K562 (cell line): Measurements from ENCODE around the gene KIF26B. TPM values are rescaled to one million over a fixed set of nuclear protein-coding genes. Genes with fewer than 3 reads are reported as not detected.
A peak's percentile ranks its signal among the peaks of the same experiment; 100 is the strongest.

Experiments used
- ATAC-seq: fragments of 200-7000 bp; cut with Tn5 transposase; 3 replicates; pipeline ENCODE4 v1.9.1; 2020; ENCODE audit warnings: moderate library complexity
- BruUV-seq: library from RNA; stranded (reverse); fragments of 400-500 nt; replicated peaks from 2 replicates; lab custom pipeline; 2021; lab: Mats Ljungman, UMichigan
- CTCF ChIA-PET: fragments of 300-600 bp; formaldehyde crosslinking; extraction: SDS; loops from one replicate; lab custom pipeline; 2021; ENCODE audit warnings: low intra/inter-chr PET ratio; lab: Yijun Ruan, JAX
- POLR2A ChIA-PET: fragments of 300-600, 350-650 bp; sonication (Branson Sonifier 250); formaldehyde crosslinking; extraction: SDS; loops from one replicate; lab custom pipeline; 2021; ENCODE audit warnings: antibody characterized with exemption, inconsistent platforms; lab: Yijun Ruan, JAX
- DNase-seq, 4 experiments: peaks; one replicate each; pipeline versions ENCODE4 v3.0.0 to v3.0.0-alpha.2; 2011 to 2018; ENCODE audit warnings: low spot score in 3 of 4, mixed read lengths in 3 of 4; ENCODE audit errors: extremely low read depth in 1 of 4
- FAIRE-seq: peaks from 2 replicates; lab custom pipeline; 2011; peaks lifted over from hg19 to GRCh38; lab: Jason Lieb, UNC
- H2AFZ ChIP-seq: 2 replicates; pipeline ENCODE4 v1.6.0; 2011; ENCODE audit warnings: low read depth, low read length, control low read depth, inconsistent platforms
- H3K27ac ChIP-seq: fragments of 200-600 bp; 3 replicates; pipeline ENCODE4 v1.8.0; 2011; ENCODE audit warnings: low read depth, mild to moderate bottlenecking, control low read depth, inconsistent platforms, low read length, moderate library complexity, mixed read lengths; ENCODE audit errors: extremely low read depth
- H3K27me3 ChIP-seq, 2 experiments: fragments of 300-600 bp in 1 of 2; 2 replicates in 1 of 2; 3 replicates in 1 of 2; pipeline versions ENCODE4 v1.6.0 to v1.8.0; 2011; ENCODE audit warnings: inconsistent platforms in 2 of 2, low read length in 2 of 2, mild to moderate bottlenecking in 1 of 2, mixed read lengths in 1 of 2, moderate library complexity in 1 of 2; ENCODE audit not compliant: control insufficient read depth in 2 of 2, insufficient read depth in 2 of 2
- H3K36me3 ChIP-seq: fragments of 300-600 bp; 3 replicates; pipeline ENCODE4 v1.8.0; 2011; ENCODE audit warnings: mild to moderate bottlenecking, low read length, inconsistent platforms; ENCODE audit not compliant: control insufficient read depth, insufficient read depth
- H3K4me1 ChIP-seq, 2 experiments: fragments of 200-600 bp in 1 of 2; replicated peaks in 1 of 2; 2 replicates in 1 of 2; 3 replicates in 1 of 2; pipeline versions ENCODE4 v1.5.1 to v1.8.0; 2011; ENCODE audit warnings: inconsistent platforms in 2 of 2, low read length in 2 of 2, mild to moderate bottlenecking in 1 of 2, mixed read lengths in 1 of 2, moderate library complexity in 1 of 2; ENCODE audit not compliant: control insufficient read depth in 2 of 2, insufficient read depth in 2 of 2
- H3K4me2 ChIP-seq: 2 replicates; pipeline ENCODE4 v1.6.1; 2011; ENCODE audit warnings: low read length, control low read depth, inconsistent platforms, mixed read lengths; ENCODE audit not compliant: insufficient read depth
- H3K4me3 ChIP-seq: fragments of 200-600 bp; sonication (generic), shearing (Covaris generic); 2 replicates; pipeline ENCODE4 v1.5.1; 2016; ENCODE audit warnings: control low read depth, inconsistent platforms
- H3K79me2 ChIP-seq: fragments of 200-600 bp; 3 replicates; pipeline ENCODE4 v1.8.0; 2011; ENCODE audit warnings: low read length, inconsistent platforms; ENCODE audit not compliant: control insufficient read depth, insufficient read depth
- H3K9ac ChIP-seq, 2 experiments: 2 replicates each; pipeline versions ENCODE4 v1.6.0 to v1.6.1; 2011; ENCODE audit warnings: low read depth in 2 of 2, low read length in 2 of 2, control low read depth in 1 of 2, inconsistent platforms in 1 of 2, mild to moderate bottlenecking in 1 of 2, mixed read lengths in 1 of 2; ENCODE audit not compliant: insufficient read depth in 1 of 2
- H3K9me1 ChIP-seq: one replicate; pipeline ENCODE4 v1.6.0; 2011; ENCODE audit warnings: inconsistent platforms, mild to moderate bottlenecking, low read length, moderate library complexity; ENCODE audit not compliant: control insufficient read depth, insufficient read depth
- H3K9me3 ChIP-seq: replicated peaks from 2 replicates; pipeline ENCODE4 v1.5.1; 2011; ENCODE audit warnings: low read depth, low read length, inconsistent platforms; ENCODE audit not compliant: control insufficient read depth, insufficient read depth
- H4K20me1 ChIP-seq: replicated peaks from 2 replicates; pipeline ENCODE4 v1.6.1; 2011; ENCODE audit warnings: low read length, inconsistent platforms, mixed read lengths; ENCODE audit not compliant: control insufficient read depth, insufficient read depth
- ARID1B ChIP-seq: fragments of 450-650 bp; IDR thresholded peaks from 2 replicates; pipeline ENCODE4 v1.6.1; 2016; ENCODE audit warnings: antibody characterized with exemption, mild to moderate bottlenecking, inconsistent platforms
- CREB3L1 ChIP-seq: fragments of 450-650 bp; IDR thresholded peaks from 2 replicates; pipeline ENCODE4 v1.6.1; 2014; ENCODE audit warnings: low read depth, mild to moderate bottlenecking, moderate library complexity, borderline replicate concordance
- GABPA ChIP-seq: fragments of 200-800 bp; sonication (Bioruptor generic); conservative IDR thresholded peaks from 2 replicates; pipeline ENCODE4 v1.6.1; 2016; ENCODE audit warnings: low read depth, missing genetic modification characterization, missing compliant biosample characterization
- HOXB6 ChIP-seq: fragments of 250-450 bp; sonication (Bioruptor Pico); IDR thresholded peaks from 2 replicates; pipeline ENCODE4 v1.5.1; 2022; ENCODE audit warnings: mild to moderate bottlenecking, borderline replicate concordance
- KAT7 ChIP-seq: sonication (generic); formaldehyde crosslinking; IDR thresholded peaks from 2 replicates; pipeline ENCODE4 v1.8.0; 2022; ENCODE audit warnings: missing genetic modification reagents, mild to moderate bottlenecking, borderline replicate concordance
- LEF1 ChIP-seq: fragments of 450-650 bp; IDR thresholded peaks from 2 replicates; pipeline ENCODE4 v1.6.1; 2016; ENCODE audit warnings: mild to moderate bottlenecking
- MAFK ChIP-seq: IDR thresholded peaks from 2 replicates; pipeline ENCODE4 v1.6.1; 2011; ENCODE audit warnings: low read length, improper control_type of control experiment
- MYNN ChIP-seq, 2 experiments: sonication (generic); formaldehyde crosslinking in 1 of 2; IDR thresholded peaks; 2 replicates each; pipeline versions ENCODE4 v1.5.0 to v1.6.1; 2016 to 2020; ENCODE audit warnings: antibody characterized with exemption in 1 of 2, missing genetic modification reagents in 1 of 2
- NCOA6 ChIP-seq: fragments of 450-650 bp; IDR thresholded peaks from 2 replicates; pipeline ENCODE4 v1.6.1; 2017; ENCODE audit warnings: mild to moderate bottlenecking
- NR2F6 ChIP-seq: fragments of 450-650 bp; formaldehyde crosslinking; IDR thresholded peaks from 2 replicates; pipeline ENCODE4 v1.4.0; 2020; ENCODE audit warnings: mild to moderate bottlenecking
- PHB2 ChIP-seq: fragments of 450-650 bp; IDR thresholded peaks from 2 replicates; pipeline ENCODE4 v1.6.1; 2017; ENCODE audit warnings: low read depth
- PHTF2 ChIP-seq: fragments of 250-450 bp; sonication (Bioruptor Pico); IDR thresholded peaks from 2 replicates; pipeline ENCODE4 v1.5.0; 2021; ENCODE audit warnings: mild to moderate bottlenecking
- RBM14 ChIP-seq: fragments of 200-400 bp; formaldehyde crosslinking; IDR thresholded peaks from 2 replicates; pipeline ENCODE4 v1.6.1; 2018; ENCODE audit warnings: low read depth, mild to moderate bottlenecking, low read length, moderate library complexity, borderline replicate concordance; ENCODE audit not compliant: insufficient read depth
- STAT5A ChIP-seq: IDR thresholded peaks from 2 replicates; pipeline ENCODE4 v1.6.1; 2012; ENCODE audit warnings: low read length, inconsistent platforms, borderline replicate concordance
- TBP ChIP-seq: optimal IDR thresholded peaks from 2 replicates; pipeline ENCODE3; 2011; ENCODE audit warnings: low read depth, low read length, improper control_type of control experiment
- TEAD2 ChIP-seq: fragments of 450-650 bp; IDR thresholded peaks from 2 replicates; pipeline ENCODE4 v1.6.1; 2016; ENCODE audit warnings: missing genetic modification characterization, control low read depth, missing compliant biosample characterization
- ZNF584 ChIP-seq: fragments of 200-800 bp; sonication (Bioruptor generic); IDR thresholded peaks from 2 replicates; pipeline ENCODE4 v1.6.1; 2016; ENCODE audit warnings: low read depth, mild to moderate bottlenecking, missing genetic modification characterization, missing compliant biosample characterization
- WGBS: fragments of 100-300 bp; shearing (Covaris generic); methylation state at CpG from one replicate; pipeline ENCODE4 v1.1.6; 2016; ENCODE audit warnings: low coverage, mixed read lengths; ENCODE audit not compliant: insufficient coverage; ENCODE audit errors: missing lambda C conversion rate; 5-methylcytosine and 5-hydroxymethylcytosine counted together
- in situ Hi-C: fragments of 300-500 bp; cut with MboI; formaldehyde crosslinking; loops from 4 replicates; pipeline ENCODE4 v1.15.0; 2018; ENCODE audit warnings: inconsistent platforms, mixed read lengths
- intact Hi-C: fragments of 100-400 bp; cut with micrococcal nuclease; formaldehyde crosslinking; loops from 2 replicates; pipeline ENCODE4 v1.14.2; 2022
- polyA plus RNA-seq, 8 experiments: library from polyadenylated mRNA; depleted of rRNA in 4 of 8; stranded (reverse) in 5 of 8; unstranded in 3 of 8; fragments of >200 nt; fragmentation: Nextera tagmentation in 2 of 8; fragmentation: Illumina TruSeq in 1 of 8; extraction: Ambion mirVana in 2 of 8; extraction: Trizol in 1 of 8; gene quantifications; 2 replicates each; pipeline versions ENCODE4 v1.2.1 to v1.2.3, GENCODE V29; 2011 to 2014; ENCODE audit warnings: inconsistent platforms in 1 of 8, missing spikeins in 1 of 8
- total RNA-seq, 7 experiments: library from RNA; depleted of rRNA in 6 of 7; stranded (reverse); fragments of >200 nt in 6 of 7; fragmentation: Illumina TruSeq in 2 of 7; extraction: Trizol in 2 of 7; gene quantifications; 2 replicates each; pipeline versions ENCODE4 v1.2.1 to v1.2.3, GENCODE V29; 2011 to 2021; ENCODE audit warnings: low replicate concordance in 1 of 7
- TF ChIP-seq, protein P1 (sequence below): sonication (generic); IDR thresholded peaks from 2 replicates; pipeline ENCODE4 v1.6.1; 2016
- TF ChIP-seq, protein P2 (sequence below): sonication (generic); formaldehyde crosslinking; IDR thresholded peaks from 2 replicates; pipeline ENCODE4 v1.9.0; 2022; ENCODE audit warnings: mild to moderate bottlenecking, missing genetic modification reagents

Gene KIF26B
- total and polyA plus RNA-seq, 9 of the 15 experiments (the other 6 are each of a cell fraction or from before 2014, with no cell fraction given): 0.02 to 0.08 (median 0.03) TPM; not detected in 6

DNA sequence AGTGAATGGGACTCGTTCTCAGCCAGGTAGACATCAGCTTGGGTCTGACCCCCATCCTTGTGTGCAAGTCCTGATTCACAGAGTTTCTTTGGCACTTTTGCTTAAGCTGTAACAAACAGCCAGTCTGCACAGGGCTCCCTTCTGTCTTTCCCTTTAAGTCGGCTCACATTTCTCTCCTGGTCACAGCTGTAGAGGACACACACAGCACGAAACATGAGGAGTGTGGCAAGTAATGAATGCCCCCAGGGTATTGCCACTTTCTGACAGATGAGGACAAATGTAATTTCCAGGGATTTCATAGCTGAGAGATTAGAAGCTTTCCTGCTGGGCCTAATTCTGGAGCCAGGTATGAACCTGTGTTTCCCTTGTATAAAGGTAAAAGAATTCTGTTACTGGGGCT, 423.5 kb downstream of the KIF26B start:
- no peak for FAIRE-seq
- H3K27me3 ChIP-seq: peaks cover 10 to 59% of the 10 kb centered on the region in 2 experiments
- H3K27ac ChIP-seq: no peak overlapping the region
- no peak overlapping the region for H3K9ac ChIP-seq
- peak overlapping the region; percentile 57 for H3K4me2 ChIP-seq
- TF ChIP-seq MAFK (no peak), RBM14 (no peak), NCOA6 (no peak), LEF1 (no peak), KAT7 (CRISPR knock-in tag) (no peak), STAT5A (no peak), MYNN (IDR thresholded peaks at IDR 0.05) (no peak), MYNN (CRISPR knock-in tag; IDR thresholded peaks at IDR 0.05) (no peak), CREB3L1 (no peak), TEAD2 (no peak), PHTF2 (CRISPR knock-in tag) (no peak), PHB2 (no peak), ARID1B (no peak), HOXB6 (no peak), NR2F6 (CRISPR knock-in tag) (no peak), GABPA (tag) (no peak), ZNF584 (CRISPR knock-in tag) (no peak), TBP (no peak)
- TF ChIP-seq, protein P1, sequence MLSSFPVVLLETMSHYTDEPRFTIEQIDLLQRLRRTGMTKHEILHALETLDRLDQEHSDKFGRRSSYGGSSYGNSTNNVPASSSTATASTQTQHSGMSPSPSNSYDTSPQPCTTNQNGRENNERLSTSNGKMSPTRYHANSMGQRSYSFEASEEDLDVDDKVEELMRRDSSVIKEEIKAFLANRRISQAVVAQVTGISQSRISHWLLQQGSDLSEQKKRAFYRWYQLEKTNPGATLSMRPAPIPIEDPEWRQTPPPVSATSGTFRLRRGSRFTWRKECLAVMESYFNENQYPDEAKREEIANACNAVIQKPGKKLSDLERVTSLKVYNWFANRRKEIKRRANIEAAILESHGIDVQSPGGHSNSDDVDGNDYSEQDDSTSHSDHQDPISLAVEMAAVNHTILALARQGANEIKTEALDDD: no peak
- TF ChIP-seq, protein P2, sequence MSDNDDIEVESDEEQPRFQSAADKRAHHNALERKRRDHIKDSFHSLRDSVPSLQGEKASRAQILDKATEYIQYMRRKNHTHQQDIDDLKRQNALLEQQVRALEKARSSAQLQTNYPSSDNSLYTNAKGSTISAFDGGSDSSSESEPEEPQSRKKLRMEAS (CRISPR knock-in tag): no peak
- ChIA-PET CTCF (no interaction called here), POLR2A (interaction anchor here (0.6 to 1.2 kb wide), 2 partner anchors 10 to 13 kb away, joined by 3 to 7 read pairs; no protein-coding TSS in a partner anchor)
- in situ Hi-C loops: no loop called here
- no peaks in the 10 kb centered on the region for H3K9me1 ChIP-seq
- no TSS peak for BruUV-seq
- intact Hi-C loops: no loop called here
- H3K4me1 ChIP-seq: no peaks in the 10 kb centered on the region
- no peaks in the 10 kb centered on the region for H3K36me3 ChIP-seq
- no peaks in the 10 kb centered on the region for H3K9me3 ChIP-seq
- no peaks in the 10 kb centered on the region for H3K79me2 ChIP-seq
- no peak overlapping the region for H2AFZ ChIP-seq
- no peak overlapping the region for H3K4me3 ChIP-seq
- no peak for ATAC-seq
- WGBS: 0% methylated on average over 3 of the region's 3 CpGs
- no peaks in the 10 kb centered on the region for H4K20me1 ChIP-seq
- no peak for DNase-seq
